Measurements from ENCODE around the gene USP47.
A peak's percentile ranks its signal among the peaks of the same experiment; 100 is the strongest.

USP47 gene

GRCh38 chr11:11966354-11966741 is 124.6 kb downstream of the USP47 start:
- no peak for DNase-seq (ENCODE audit: low read depth)

GRCh38 chr11:11966826-11967668 is 125.3 kb downstream of the USP47 start:
- peak; percentile 58 for DNase-seq (ENCODE audit: low read depth)

- DNase-seq (ENCODE audit: low read depth), result no peak
Measured at GRCh38 chr11:11967669-11968510, 126.1 kb downstream of the USP47 start.

- no peak for DNase-seq (ENCODE audit: low read depth)
Measured at GRCh38 chr11:11968511-11969280, 126.9 kb downstream of the USP47 start.

GRCh38 chr11:11969380-11970215 is 127.8 kb downstream of the USP47 start:
- no peak for DNase-seq (ENCODE audit: low read depth)

GRCh38 chr11:11970556-11970955 is 128.8 kb downstream of the USP47 start:
- DNase-seq (ENCODE audit: low read depth), result no peak

GRCh38 chr11:11971906-11972547 is 130.3 kb downstream of the USP47 start:
- no peak for DNase-seq (ENCODE audit: low read depth)

GRCh38 chr11:11972730-11973341 is 131.1 kb downstream of the USP47 start:
- DNase-seq (ENCODE audit: low read depth), result no peak

- DNase-seq (ENCODE audit: low read depth), result no peak
Measured at GRCh38 chr11:11973361-11973800, 131.6 kb downstream of the USP47 start.

- no peak for DNase-seq (ENCODE audit: low read depth)
Measured at GRCh38 chr11:11973866-11974265, 132.1 kb downstream of the USP47 start.

GRCh38 chr11:11975201-11976092 is 133.7 kb downstream of the USP47 start:
- DNase-seq (ENCODE audit: low read depth), result no peak

GRCh38 chr11:11976481-11977127 is 134.8 kb downstream of the USP47 start:
- DNase-seq (ENCODE audit: low read depth), result no peak

- DNase-seq (ENCODE audit: low read depth), result no peak
Measured at GRCh38 chr11:11977206-11977938, 135.6 kb downstream of the USP47 start.

- DNase-seq (ENCODE audit: low read depth), result no peak
Measured at GRCh38 chr11:11978098-11978637, 136.4 kb downstream of the USP47 start.

- no peak for DNase-seq (ENCODE audit: low read depth)
Measured at GRCh38 chr11:11978792-11979487, 137.2 kb downstream of the USP47 start.

GRCh38 chr11:11979488-11980117 is 137.8 kb downstream of the USP47 start:
- no peak for DNase-seq (ENCODE audit: low read depth)

- no peak for DNase-seq (ENCODE audit: low read depth)
Measured at GRCh38 chr11:11980200-11980599, 138.4 kb downstream of the USP47 start.

Data from stimulated activated CD8-positive, alpha-beta memory T cell treated with anti-CD3 and anti-CD28 coated beads, Interleukin-4, amount 100 ng/mL, for 24 hours (primary cell).